Mammary epithelial cell (primary cell): ENCODE measurements around the gene SSMEM1.
"Not testable (repeated sequence)": the region's sequence is repeated elsewhere in the genome, so short reads cannot be mapped to it uniquely, and the experiment has no call there.

Source experiments
- CTCF ChIP-seq, 2 donors: IDR thresholded peaks in 1 of 2; conservative IDR thresholded peaks in 1 of 2; 2 replicates each; pipeline ENCODE4 v1.5.1; 2011 to 2012; ENCODE audit warnings: inconsistent platforms in 2 of 2, low read length in 2 of 2, mild to moderate bottlenecking in 2 of 2, control low read depth in 1 of 2, low read depth in 1 of 2; ENCODE audit not compliant: insufficient read depth in 1 of 2; ENCODE audit errors: extremely low read depth in 1 of 2
- EZH2 ChIP-seq: IDR thresholded peaks from 2 replicates; pipeline ENCODE4 v1.6.1; 2012; ENCODE audit warnings: low read length, inconsistent platforms, borderline replicate concordance

GRCh38 chr7:130246491-130246890, 38.8 kb downstream of the SSMEM1 start:
- not testable (repeated sequence) for TF ChIP-seq CTCF (conservative IDR thresholded peaks at IDR 0.05 in 1 of 2, IDR thresholded peaks at IDR 0.05 in 1 of 2; ENCODE audit: extremely low read depth in 1 of 2, insufficient read depth in 1 of 2, low read depth in 1 of 2, low read length in 2 of 2); EZH2
